GM18505 (cell line): Measurements from ENCODE around the gene KCNAB1.
"Not testable (repeated sequence)": the region's sequence is repeated elsewhere in the genome, so short reads cannot be mapped to it uniquely, and the experiment has no call there.

Experiments used
- ATAC-seq: cut with Tn5 transposase; IDR thresholded peaks from one replicate; pipeline ENCODE4 v1.9.1; 2021; ENCODE audit not compliant: unreplicated experiment
- POLR2A ChIP-seq: IDR thresholded peaks from 4 replicates; pipeline ENCODE4 v1.6.1; 2011; ENCODE audit warnings: borderline replicate concordance; ENCODE audit not compliant: insufficient read depth, insufficient read length; ENCODE audit errors: extremely low read depth

The KCNAB1 gene

DNA sequence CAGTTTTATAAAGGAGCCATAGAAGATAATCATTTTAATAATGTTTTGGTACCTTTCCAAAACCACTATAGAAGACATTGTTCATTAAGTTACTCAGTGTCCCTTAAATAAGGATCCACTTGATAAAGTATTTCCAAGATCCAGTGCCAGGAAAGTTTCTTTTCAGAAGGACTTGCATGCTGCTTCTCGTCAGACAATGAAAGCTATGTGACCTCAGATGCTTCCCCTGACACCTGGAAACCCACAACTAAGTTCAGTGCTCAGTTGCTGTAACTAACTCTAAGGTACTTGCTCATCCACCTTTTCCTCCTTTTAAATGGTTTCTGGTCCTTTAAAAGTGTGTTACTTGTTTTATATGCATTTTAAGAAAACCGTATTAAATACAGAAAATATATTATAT is 427.3 kb downstream of the KCNAB1 start:
- ATAC-seq, result no peak
- TF ChIP-seq POLR2A, result no peak

DNA sequence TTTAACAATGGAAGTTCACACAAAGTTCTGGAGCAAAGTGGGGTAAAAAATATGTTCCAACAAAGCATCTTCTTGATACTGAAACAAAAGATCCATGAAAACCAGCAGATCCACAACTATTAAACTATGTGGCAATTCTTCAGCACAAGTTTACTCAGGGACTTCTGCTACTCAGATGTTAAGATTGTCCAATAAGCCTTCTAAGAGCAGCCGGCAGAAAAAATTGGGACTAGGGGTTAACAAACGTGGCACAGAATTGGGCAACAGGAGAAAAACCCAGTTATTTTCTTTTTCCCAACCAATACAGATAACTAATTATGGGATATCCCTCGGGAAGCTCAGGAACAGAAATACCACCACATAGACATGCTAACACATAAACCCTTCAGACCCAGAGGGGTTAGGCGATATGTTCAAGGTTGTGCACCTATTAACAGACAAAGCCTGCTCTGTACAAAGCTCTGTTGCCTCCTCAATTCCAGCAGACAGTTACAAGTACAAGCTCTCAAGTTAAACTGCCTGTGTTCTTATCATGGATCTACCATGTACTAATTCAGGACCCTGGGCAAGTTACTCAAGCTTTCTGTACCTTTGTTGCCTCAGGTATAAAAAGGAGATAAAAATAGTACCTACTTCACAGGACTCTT is 427.8 kb downstream of the KCNAB1 start:
- ATAC-seq, result no peak
- no peak for TF ChIP-seq POLR2A

DNA sequence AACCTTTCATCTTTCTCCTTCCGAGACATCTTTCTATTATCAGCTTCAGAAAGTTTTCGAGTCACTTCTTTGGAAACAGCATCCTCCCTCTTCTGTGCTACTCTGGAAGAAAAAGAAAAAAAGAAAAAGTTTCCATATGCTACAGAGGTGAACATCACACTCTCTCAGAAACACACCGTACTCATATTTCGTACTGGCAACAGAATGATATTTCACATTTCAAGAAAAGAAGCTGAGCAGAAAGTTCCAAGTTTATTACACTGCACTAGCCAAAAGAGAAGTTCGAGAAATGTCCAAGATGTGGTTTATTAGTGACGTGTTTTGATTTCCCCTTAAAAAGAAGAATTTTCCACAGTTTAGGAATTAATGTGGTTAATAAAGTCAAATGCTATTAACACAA is 428.5 kb downstream of the KCNAB1 start:
- no peak for TF ChIP-seq POLR2A
- no peak for ATAC-seq

DNA sequence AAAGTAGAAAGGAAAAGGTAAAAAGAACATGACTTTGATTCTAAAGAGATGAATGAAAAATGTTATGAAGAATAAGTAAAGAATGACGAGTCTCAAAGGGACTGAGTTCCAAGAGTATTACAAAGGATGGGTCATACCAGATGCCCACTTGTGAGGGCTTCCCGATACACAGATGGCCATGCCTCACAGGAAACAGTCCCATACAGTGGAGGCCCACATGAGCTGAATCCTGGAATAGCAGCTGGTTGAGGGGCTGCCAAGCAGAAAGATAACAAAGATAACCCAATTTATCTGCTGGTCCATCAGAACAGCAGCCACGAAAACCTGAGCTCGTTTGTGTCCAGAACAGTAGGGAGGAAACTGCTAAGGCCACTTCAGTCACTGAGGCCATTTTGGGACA is 430.9 kb downstream of the KCNAB1 start:
- TF ChIP-seq POLR2A, result no peak
- ATAC-seq, result no peak

DNA sequence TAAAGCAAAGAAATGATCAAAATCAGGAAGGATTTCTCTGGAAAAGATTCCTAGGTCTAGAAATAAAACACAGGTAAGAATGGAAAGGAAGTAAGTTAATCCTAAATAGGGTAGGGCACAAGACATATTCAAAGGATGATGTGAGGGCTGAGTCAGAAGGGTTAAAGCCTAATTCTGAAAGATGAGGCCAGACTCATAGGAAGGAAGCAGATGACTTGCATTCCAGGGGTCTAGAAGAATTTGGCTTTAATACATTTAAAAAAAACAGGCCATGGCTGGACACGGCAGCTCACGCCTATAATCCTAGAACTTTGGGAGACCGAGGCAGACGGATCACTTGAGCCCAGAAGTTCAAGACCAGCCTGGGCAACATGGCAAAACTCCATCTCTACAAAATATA is 431.4 kb downstream of the KCNAB1 start:
- TF ChIP-seq POLR2A, result no peak
- no peak for ATAC-seq

DNA sequence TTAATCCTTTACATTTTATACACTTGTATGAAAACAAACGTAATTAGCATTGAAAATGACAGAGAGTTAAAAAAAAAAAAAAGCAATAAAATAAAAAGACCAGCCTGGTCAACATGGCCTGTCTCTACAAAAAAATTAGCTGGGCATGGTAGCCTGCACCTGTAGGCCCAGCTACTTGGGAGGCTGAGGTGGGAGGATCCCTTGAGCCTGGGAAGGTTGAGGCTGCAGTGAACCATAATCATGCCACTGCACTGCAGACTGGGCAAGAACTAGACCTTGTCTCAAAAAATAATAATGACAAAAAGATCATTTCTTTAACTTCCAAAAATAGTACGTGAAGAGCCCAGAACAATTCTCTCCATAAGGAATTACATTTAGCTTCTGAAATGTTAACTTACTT is 432.6 kb downstream of the KCNAB1 start:
- no peak for ATAC-seq
- no peak for TF ChIP-seq POLR2A

DNA sequence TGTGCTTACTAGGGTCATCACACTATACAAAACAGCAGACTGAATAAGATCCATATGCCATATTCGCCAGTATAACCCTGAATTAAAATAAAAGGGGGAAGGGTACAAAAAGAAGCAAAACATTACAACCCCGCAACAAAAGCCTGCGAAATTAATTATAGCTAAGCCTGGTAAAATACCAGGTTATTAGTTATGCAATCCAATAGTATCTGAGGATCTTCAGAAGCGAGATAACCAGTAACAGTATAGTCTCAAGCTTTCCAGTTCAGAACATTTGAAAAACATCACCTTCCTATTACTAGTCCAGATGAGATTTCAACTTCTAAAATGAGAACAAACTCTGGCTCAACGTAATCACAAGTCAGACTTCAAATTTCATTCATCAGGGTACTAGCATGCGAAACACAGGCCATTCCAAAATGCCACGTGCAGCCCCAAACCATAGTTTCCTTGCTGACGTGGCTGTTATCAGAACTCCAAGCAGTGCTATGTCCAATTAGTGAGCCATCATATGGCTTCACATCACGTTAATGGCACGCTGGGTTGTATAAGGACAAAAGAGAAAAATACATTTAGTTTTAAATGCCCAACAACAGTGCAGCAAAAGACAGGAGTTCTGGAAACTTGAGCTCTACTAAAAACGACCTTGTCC is 433.5 kb downstream of the KCNAB1 start:
- no peak for TF ChIP-seq POLR2A
- ATAC-seq, result no peak

DNA sequence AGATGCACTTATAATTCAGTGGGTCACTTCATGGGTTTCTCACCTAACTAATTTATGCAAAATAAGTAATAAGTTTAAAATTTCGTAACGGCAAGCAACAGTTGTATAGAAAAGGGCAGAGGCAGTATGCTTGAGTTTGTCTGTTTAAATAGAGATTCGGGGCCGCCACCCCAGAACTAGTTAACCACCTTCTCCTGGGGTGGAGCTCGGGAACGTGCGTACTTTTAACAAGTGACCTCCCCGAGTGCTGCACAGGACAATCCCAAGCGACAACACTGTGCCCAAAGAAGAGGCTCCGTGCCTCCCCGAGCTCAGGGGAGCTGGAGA is 434.1 kb downstream of the KCNAB1 start:
- no peak for TF ChIP-seq POLR2A
- no peak for ATAC-seq

DNA sequence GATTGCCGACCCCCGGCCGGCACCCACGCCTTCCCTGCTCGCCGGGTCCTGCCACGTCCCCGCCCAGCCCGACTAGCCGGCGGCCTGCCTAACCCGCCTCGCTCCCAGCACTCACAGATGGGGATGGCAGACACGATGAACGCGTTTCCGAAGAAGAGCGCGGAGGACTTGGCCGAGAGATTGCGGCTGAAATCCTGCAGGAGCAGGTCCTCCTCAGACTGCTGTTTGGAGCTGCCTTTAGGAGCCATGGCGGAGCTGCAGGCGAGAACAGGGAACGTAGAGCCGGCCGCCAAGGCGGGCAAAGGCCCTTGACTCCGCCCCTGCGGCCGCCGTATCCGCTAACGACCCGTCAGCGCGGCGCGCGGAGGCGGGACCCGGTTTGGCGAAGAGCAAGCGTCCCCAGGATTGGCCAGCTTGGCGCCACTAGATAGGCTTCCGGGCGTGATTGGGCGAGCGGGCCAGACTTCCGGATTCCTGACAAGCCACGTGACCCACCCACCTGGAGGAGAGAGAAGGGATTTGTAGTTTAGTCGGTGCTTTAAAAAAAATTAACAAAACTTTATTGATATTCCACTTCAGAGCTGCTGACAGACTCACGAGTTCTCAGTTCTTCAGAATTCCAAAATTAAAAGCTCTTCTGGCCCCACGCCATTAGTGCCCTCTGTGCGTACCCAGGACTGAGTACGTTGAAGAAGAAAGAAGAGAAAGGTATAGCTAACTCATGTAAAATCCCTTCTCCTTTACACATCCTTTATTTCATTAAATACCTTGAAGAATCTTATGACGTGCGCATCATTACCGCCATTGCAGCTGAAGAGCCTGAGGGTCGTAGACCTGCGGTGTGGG is 434.7 kb downstream of the KCNAB1 start, which contains the start of gene SSR3:
TSS of gene SSR3 (minus strand) at position 276 of the 846 bp plus-strand sequence. CDS start at position 248, 28 bp downstream.
- TF ChIP-seq POLR2A, result peak; percentile 95

DNA sequence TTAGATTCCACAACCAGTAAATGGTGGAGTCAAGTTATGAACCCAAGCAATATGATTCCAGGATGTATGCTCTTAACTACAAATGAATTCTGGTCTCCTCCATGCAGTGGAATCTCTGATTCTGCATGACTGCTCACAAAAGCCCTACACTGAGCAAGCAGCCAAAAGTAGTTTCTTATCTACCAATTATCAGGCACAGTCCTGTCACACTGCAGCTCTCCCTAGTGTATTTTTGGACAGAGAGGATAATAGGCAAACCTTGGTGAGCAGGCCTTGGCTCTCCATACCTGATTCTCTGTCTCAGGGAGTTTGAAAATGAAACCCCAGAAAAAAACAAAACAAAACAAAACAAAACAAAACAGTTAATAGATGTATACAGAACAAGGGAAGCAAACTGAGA is 438.0 kb downstream of the KCNAB1 start:
- no peak for TF ChIP-seq POLR2A
- no peak for ATAC-seq

More for the DNA sequence above, 434.7 kb downstream of the KCNAB1 start, which contains the start of gene SSR3:
- peak; percentile 100 for ATAC-seq

DNA sequence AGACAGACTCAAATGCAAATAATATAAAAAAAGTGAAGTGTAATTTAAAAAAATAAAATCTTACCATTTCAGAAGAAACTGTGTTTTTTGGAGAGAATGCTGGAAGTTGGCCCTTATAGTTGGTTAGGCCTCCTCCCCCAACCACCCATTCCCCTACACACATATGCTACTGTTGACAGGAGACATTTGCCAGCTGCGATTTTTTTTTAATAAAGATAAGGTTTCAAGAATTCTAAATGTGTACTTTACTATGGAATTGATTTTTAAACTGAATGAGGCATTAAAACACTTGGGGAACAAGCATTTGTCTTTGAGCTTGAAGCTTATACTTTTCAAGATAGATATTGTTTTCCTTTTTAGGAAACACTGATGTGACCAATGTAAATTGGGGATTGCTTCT is 438.9 kb downstream of the KCNAB1 start:
- no peak for TF ChIP-seq POLR2A
- ATAC-seq, result no peak

DNA sequence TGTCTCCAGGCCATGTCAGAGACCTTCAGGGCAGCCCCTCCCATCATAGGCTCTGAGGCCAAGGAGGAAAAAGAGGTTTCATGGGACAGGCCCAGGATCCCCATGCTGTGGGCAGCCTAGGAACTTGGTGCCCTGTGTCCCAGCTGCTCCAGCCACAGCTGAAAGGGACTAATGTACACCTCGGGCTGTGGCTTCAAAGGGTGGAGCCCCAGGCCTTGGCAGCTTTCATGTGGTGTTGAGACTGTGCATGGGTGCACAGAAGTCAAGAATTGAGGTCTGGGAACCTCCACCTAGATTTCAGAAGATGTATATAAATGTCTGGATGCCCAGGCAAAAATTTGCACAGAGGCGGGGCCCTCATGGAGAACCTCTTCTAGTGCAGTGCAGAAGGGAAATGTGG is 441.2 kb downstream of the KCNAB1 start:
- no peak for TF ChIP-seq POLR2A
- ATAC-seq, result no peak

DNA sequence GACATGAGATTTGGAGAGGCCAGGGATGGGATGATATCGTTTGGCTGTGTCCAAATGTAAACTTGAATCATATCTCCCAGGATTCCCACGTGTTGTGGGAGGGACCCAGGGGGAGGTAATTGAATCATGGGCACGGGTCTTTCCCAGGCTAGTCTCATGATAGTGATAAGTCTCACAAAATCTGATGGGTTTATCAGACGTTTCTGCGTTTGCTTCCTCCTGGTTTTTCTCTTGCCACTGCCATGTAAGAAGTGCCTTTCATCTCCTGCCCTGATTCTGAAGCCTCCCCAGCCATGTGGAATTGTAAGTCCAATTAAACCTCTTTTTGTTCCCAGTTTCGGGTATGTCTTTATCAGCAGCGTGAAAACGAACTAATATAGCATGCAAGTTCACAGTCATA is 442.1 kb downstream of the KCNAB1 start:
- not testable (repeated sequence) for ATAC-seq

DNA sequence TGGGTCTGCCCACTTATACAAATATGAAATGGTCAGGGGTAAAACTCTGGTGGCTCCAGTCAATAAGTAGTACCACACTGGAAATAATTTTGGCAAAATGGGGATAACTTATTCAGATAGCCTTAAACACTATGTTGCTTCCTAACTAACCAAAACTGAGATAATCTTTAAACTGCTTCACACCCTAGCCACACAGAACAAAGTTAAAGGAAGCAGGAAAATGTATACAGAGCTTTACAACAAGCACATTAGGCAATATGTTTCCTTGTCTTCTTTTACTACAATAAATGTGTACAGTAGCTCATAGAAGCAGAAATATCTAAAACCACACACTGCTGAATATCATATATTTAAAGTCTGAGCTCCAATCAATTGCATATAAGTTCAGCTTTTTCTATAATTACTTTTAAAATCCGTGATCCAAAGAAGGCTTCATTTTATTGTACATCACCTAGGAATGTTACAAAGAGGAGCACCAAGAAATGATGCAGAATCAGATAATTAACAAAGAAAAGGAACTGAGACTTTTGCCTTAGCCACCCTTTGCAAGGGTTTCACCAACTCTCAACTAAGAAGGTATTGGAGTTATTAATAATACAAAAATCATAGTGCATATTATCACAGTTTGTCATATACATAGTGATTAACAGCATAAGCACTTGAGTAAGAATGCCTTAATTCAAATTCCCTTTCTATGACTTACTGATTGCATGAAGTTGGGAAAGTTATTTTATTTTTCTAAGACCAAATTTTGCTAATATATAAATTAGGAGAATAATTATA is 443.7 kb downstream of the KCNAB1 start:
- ATAC-seq, result no peak
- no peak for TF ChIP-seq POLR2A

DNA sequence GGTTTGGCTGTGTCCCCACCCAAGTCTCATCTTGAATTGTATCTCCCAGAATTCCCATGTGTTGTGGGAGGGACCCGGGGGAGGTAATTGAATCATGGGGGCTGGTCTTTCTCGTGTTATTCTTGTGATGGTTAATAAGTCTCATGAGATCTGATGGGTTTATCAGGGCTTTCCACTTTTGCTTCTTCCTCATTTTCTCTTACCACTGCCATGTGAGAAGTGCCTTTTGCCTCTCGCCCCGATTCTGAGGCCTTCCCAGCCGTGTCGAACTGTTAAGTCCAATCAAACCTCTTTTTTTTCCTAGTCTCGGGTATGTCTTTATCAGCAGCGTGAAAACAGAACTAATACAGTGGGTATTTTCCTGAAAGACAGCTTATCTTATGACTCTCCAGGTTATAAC is 448.6 kb downstream of the KCNAB1 start:
- not testable (repeated sequence) for ATAC-seq

DNA sequence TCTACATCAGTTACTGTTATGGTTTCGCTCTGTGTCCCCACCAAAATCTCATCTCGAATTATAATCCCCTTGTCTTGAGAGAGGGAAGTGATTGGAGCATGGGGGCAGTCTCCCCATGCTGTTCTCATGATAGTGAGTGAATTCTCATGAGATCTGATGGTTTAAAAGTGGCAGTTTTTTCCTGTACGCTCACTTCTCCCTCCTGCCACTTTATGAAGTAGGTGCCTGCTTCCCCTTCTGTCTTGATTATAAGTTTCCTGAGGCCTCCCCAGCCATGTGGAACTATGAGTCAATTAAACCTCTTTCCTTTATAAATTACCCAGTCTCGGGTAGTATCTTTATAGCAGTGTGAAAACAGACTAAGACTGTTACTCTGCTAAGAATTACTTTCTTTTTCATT is 449.5 kb downstream of the KCNAB1 start:
- ATAC-seq, result not testable (repeated sequence)
